22Rv1 (cell line): Measurements from ENCODE around the gene RAB3IL1.

ENCODE experiments used
- H3K27ac ChIP-seq: fragments of 450-650 bp; 2 replicates; pipeline ENCODE4 v1.5.1; 2017
- CTCF ChIP-seq: fragments of 450-650 bp; IDR thresholded peaks from 2 replicates; pipeline ENCODE4 v1.5.1; 2017; ENCODE audit warnings: mild to moderate bottlenecking
- ZFX ChIP-seq: fragments of 450-650 bp; IDR thresholded peaks from 2 replicates; pipeline ENCODE4 v1.6.1; 2017; ENCODE audit warnings: antibody characterized with exemption, borderline replicate concordance

Gene RAB3IL1

GRCh38 chr11:61921446-61921845, 4.1 kb upstream of the RAB3IL1 start:
- no peak overlapping the region for H3K27ac ChIP-seq
- no peak for TF ChIP-seq ZFX
- no peak for TF ChIP-seq CTCF

DNA sequence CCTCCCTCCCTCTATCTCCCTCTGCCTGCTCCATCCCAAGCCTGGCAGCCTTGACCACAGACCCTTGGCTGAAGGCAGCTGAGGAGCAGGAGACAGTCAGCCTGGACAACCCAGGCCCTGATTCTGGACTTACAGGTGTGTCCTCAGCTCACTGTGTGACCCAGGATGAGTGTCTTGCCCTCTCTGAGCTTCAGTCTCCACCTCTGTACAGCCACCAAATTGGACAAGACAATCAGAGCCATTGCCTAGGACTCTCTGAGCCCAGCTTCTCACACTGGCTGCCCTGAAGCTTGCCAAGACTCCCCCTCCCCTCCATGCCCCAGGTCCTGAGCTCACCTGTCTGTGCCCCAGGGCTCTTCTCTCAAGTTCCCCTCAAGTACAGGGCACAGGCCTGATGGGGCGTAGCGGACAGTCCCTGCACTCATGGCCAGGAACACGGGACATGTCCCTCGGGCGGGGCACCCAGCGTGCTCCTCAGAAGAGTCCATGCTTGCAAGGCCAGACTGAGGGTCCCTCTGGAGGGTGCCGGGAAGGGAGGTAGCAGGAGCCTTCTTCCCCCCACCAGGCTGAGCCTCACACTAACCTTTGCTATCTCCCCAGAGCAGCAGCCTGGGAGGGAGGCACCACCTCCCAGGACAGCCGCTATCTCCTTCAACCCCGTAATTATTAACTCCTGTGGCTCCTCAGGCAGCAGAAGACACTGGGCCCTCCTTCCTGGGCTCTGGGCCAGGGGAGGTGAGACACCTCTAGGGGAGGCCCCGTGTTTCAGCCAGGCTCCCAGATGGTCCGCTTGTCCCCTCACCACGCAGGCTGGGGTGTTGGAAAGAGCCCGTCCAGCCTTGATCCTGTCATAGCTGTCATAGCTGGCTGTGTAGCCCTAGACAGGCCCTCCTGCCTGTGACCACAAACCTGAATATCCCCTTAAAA, 2.6 kb upstream of the RAB3IL1 start:
- no peak overlapping the region for H3K27ac ChIP-seq
- TF ChIP-seq CTCF: no peak
- TF ChIP-seq ZFX: no peak

- no peak overlapping the region for H3K27ac ChIP-seq
- no peak for TF ChIP-seq CTCF
- TF ChIP-seq ZFX: no peak
These were observed 1.8 kb upstream of the RAB3IL1 start for GRCh38 chr11:61918938-61919704.

- H3K27ac ChIP-seq: no peak overlapping the region
- TF ChIP-seq CTCF (no peak), ZFX (no peak)
These were observed 1.0 kb upstream of the RAB3IL1 start for GRCh38 chr11:61918251-61918937.

DNA sequence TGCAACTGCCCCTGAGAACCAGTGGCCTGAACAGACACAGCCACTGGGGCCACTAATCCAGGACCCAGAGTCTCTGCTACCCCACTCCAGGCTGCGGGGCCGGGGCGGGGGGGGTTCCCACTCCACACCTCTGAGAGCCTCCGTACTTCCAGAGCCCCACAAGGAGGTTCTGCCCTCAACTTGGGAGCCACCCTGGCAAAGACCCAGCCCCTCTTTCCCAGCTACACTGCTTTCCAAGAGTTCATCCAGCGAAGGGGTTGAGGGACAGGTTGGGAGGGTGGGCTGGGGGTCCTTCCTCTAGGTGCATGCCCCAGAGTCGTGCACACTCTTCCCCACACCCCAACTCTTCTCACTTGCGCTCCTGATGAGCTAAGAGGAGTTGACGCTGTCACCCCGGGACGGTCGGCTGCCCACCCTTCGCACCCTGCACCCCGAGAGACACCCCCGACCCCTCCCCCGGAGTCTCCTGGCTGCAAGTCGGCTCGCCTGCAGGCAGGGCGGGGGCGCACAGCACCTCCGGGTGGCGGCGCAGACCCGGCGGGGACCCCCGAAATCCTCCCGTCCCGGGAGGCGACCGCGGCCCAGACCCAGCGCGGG, 531 bp downstream of the RAB3IL1 start:
- TF ChIP-seq ZFX (no peak), CTCF (no peak)
- no peak overlapping the region for H3K27ac ChIP-seq

GRCh38 chr11:61914471-61915171, 2.7 kb downstream of the RAB3IL1 start:
- no peak for TF ChIP-seq CTCF
- no peak for TF ChIP-seq ZFX
- no peak overlapping the region for H3K27ac ChIP-seq
